ENCODE measurements around the gene PPARA.

The PPARA gene

DNA sequence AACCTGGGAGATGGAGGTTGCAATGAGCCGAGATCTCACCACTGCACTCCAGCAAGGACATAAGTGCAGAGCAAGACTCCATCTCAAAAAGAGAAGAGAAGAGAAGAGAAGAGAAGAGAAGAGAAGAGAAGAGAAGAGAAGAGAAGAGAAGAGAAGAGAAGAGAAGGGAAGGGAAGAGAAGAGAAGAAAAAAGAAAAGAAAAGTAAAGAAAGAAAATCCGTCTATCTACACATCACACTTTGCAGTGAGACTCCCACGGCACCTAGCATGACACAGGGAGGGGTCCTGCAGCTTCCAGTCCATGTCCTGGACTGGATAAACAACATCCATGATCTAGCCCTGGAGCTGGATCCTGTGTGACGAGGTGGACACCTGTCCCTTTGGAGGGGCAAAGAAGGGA lies 4.0 kb upstream of the PPARA start:
- DNase-seq, result no peak

DNA sequence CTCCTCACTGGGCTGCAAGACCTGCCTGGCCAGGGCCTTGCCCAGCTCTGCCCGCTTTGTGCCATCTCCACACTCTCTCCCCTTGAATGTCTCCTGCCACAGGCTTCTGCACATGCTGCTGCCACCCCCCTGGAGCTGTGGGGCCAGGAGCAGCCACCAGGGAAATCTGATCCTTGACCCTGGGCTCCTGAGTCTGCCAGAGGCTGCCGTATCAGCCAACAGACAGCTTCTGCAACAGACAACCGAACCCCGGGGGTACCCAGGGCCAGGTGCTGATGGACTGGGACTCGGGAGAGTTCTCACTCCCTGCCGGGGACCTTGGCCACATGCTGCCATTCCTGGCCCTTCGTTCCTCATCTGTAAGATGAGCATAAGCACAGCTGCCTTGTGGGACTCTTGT lies 3.3 kb upstream of the PPARA start:
- no peak for DNase-seq

DNA sequence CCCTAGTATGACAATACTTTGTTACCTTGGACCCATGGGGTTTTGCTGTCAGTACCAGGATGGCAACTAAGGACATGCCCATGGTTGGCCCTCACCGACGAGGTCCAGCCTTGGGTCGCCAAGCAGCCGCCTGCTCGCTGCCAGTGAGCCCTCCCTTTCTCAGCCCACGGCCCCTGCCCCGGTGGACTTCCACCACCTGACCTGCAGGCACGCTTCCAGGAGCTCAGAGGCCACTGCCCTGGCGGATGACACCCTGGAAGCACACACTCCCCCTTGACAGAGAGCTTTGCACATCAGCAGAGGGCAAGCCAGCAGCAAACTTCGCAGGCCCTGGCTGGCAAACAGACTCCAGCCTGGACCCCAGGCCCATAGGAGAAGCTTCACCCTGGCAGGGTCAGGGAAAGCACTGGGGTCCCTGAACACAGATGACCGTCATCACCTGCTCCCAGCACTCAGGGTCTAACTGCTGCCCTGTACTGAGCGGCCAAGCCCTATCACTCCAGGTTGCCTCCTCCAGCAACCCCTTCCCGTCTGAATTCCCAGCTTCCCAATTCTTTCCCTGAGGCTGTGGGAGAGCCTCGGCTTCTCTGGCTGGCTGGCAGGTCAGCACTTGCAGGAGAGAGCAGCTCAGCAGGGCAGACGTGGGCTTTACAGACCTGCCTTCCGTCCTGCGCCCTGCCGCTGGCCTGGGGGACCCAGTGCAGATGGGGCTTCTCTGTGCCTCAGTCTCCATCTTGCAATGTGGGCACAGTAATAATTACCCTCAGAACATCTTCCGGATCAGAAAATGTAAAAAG lies 2.7 kb upstream of the PPARA start:
- DNase-seq, result no peak

DNA sequence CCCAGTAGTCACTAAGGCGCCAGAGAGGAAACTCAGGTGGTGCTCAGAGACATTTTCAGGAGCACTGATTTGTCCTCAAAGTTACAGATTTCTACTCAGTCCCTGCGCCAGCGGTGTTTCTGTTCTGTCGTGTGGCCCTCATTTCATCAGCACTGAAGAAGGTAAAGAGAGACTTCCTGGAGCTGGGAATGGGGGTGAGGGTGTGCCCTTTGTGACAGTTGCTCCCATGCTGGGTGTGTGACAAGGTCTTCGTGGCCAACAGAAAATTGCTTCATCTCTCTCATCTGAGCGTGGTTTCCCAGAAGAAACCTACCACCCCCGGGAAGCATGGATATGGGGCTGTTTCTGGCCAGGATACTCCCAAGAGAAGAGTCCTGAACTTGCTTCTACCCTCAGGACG lies 2.0 kb upstream of the PPARA start:
- DNase-seq, result no peak

DNA sequence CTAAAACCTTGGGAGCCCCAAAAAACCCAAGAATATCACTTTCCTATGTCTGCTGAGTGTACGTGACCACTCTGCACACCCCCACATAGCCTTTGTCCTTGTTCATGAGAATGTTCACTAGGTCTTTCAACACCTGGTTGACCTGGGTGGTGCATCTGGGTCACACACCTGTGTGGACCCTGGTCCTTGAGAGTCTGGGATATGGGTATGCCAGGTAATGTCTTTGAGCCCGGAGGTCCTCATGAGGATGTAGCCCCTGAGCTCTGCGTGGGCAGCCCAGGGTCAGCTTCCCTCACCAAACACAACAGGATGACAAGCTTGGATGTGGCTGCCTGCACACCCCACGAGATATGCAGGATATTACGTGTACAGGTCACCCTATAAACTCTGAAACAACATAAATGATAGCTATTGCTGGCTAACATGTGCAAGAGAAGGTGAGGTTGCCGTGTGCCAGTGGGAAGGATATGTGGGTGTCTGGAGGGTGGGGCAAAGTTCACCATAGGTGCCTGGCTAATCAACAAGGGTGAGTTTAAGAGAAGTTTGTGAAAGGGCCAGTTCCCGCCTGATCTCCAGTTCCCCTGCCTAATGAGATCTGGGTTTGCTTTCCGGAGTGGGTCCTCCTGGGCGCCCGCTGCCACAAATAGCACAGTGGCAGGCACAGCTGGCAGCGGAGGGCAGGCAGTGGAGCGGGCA lies 1.4 kb upstream of the PPARA start:
- DNase-seq, result no peak

DNA sequence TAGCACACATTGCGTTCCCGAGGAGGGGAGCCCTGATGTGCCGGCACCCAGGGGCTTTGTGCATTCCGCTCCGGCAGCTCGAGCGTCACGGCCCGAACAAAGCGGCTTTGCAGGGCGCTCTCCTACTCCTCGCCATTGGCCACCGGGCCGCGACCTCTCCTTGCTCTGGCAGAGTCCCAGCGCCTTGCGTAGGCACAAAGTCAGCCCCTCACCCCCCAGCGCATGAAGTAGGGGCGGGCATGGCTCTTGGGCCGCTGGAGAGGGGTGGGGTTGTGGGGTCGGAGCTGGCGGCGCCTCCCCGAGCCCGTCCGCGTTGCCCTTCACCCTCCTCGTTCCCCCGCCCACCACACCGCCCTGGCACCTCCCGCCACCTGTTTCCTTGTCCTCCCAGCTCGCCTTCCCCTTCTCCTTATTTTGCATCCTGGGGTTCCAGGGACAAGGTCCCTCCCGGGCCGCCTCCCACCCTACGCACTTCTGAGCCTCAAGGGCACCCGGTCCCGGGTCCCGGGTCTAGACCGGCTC lies 753 bp upstream of the PPARA start:
- DNase-seq, result no peak

DNA sequence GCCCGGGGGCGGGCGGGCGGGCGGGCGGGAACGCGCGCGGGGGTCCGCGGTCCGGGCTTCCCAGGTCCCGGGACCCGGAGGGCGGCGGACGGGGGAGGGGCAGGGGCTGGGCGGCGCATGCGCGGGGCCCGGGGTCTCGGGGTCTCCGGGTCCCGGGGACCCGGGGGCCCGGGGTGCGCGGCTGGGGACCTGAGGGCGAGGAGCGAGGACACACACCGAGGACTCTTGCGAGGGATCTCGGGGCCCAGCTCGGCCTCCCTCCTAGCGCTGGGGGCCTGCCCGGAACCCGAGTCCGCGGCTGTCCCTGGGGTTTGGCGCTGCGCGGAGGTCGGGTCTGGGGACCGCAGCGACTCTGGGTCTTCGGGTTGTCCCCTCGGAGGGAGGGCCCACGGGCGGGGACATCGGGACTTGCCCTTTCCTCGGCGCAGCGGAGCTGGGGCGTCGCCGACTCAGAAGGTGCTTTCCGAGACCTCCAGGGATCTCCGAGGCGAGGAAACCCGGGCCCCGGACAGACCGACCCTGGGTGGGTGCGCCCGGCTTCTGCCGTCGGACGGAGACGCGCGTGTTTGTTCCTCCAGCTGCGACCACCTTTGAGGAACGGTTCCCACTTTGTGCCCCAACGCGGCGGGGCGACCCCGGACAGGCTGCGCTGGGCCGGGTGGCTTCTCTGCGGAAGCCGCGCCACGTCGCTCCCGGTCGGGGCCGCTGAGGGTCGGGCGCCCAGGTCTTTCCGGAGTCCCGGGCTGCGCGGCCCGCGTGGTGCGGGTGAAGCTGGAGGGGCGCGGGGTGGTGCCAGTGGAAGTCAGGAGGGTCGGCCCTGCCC lies 540 bp downstream of the PPARA start:
- DNase-seq, result no peak

DNA sequence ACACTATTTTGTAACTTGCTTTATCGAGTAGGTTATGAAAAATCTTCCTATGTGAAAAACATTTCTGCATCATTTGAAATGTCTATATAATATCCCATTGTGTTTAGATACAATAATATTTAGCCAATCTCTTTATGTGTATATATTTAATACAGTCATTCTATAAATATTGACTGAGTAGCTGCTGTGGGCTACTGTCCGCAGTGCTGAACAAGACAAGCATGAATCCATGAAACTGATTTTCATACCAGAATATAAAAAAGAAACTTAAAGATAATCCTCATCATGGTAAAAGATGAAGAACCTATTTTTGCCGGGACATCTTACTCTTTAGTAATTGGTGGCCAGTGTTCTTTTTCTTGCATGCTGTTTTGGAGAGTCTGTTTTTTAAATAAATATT lies 3.6 kb downstream of the PPARA start:
- DNase-seq, result no peak

DNA sequence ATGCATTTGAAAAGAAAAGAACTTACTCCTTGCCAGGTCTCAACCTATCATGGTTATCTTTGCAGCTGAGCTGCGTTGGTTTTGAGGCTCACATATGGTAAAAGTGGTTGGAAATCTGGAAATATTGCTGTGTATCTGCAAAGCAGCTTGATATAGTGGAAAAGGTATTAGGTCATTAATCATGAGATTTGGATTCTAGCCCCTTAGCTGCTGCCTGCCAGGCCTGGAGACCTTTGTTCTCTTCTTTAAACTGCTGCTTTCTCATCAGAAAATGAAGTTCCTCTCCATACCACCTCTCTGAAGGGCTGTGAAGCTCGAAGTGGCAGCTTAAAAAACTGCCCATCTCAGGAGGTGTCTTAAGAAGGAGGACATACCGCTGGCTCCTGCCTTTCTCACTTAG lies 5.7 kb downstream of the PPARA start:
- DNase-seq, result no peak

DNA sequence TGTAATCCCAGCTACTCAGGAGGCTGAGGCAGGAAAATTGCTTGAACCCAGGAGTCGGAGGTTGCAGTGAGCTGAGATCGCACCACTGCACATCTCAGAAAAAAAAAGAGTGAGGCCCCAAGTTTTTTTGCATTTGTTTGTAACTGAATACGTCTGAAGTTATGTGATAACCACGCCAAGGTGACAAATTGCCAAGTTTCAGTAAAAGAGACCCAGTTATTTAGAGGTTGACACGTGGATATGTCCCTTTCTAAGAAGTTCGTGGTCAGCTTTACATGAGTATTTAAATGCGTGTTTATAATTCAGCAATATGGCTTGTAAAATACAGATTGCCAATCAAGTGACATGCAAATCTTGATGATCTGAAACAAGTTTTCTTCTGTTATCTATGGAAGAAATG lies 8.0 kb downstream of the PPARA start:
- no peak for DNase-seq

DNA sequence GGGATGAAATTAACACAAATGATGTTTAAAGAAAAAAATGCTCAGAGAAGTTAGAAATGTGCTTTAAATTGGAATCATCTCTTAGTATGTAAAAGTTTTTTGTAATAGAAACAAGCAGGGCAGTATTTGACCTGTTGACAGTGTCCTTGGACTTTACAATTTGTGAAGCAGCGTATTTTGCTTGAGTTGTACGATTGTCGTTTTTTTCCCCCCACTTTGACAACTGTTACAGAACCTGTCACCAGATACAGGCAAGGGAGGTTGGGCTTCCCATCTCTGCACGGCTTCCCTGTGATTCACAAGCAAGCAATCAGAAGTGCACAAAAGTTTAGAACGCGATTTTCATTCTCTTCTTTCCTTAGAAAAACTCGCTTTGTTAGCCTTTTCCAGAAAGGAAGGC lies 8.9 kb downstream of the PPARA start:
- DNase-seq, result no peak

DNA sequence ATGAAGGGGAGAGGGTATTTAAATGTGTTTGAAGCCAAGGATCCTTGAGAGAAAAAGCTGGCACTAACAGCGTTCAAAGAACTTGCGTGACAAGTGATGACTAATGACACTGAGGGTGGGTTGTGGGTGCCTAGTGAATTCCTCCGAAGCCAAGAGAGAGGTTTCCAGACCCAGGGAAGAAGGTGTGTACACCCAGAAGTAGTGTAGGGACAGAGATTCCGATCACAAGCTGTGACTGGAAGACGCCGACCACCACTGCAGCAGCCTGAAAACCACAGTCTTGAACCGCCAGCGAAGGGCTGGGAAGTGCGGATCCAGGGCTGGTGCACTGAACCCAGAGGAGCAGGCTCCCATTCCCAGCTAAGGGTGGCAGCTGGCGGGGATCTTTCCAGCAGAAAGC lies 9.5 kb downstream of the PPARA start:
- DNase-seq, result no peak

DNA sequence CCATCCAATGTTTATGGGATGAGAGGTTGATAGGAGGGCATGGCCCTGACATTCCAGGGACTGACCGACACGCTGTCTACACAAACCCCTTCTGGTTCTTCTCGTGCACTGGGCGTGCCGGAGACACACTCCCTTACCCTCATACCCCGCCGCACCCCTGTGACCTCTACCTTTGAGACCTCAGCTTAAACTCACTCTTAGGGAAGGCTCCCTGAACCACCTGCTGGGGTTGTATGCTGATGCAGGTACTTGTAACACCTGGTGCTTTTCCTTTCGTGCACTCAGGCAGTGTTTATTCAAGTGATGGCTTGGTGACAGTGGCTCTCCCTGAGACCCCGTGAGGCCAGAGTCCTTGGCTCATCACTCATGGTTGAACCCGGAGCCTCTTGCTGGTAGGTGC lies 12.0 kb downstream of the PPARA start:
- DNase-seq, result no peak

DNA sequence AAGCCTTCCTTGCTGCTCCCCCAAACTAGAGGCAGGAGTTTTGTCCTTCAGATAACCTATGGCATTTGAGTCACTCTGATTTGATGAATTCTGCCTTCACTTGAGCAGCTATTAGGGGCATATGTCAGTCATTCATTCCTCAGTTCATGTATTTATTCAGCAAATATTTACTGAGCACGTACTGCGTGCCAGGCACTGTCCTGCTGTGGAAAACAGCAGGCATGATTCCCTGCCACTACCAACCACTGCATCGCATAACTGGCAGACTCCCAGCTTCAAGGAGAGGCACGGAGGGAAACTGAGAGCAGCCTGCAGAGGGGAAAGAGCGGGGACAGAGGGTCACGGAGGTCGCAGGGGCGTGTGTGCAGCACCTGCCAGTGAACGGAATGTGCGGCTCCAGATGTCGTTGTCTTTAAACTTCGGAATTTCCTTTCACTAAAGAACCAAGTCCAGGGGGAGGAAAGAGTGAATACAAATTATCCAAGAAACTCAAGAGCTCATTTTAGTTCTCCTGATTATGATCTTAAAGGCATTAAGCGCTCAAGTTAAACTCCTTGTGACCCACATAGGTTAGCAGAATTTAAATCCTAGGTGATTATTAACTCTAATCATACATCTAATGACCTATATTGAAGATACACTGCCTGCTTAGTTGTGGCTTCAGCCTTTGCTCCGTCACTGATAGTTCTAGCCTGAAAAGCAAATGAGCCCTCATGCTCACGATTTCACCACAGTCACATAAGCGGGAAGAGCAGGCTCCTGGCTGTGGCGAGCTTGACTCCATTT lies 12.6 kb downstream of the PPARA start:
- DNase-seq, result no peak

DNA sequence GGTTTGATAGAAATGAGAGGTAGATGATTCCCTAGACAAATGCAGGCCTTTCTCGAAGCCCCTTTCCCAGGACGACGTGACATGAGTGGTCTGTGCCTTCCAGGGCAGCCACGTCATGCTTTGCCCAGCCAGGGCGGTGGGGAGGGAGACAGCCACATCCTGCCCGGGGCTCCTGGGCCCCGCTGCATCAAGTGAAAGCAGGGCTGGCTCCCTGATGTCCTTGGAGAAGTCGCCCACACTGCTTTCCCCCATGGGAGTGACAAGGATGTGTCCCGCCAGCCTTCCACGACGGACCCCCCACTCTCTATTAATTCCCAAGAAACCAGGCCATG lies 13.2 kb downstream of the PPARA start:
- no peak for DNase-seq

DNA sequence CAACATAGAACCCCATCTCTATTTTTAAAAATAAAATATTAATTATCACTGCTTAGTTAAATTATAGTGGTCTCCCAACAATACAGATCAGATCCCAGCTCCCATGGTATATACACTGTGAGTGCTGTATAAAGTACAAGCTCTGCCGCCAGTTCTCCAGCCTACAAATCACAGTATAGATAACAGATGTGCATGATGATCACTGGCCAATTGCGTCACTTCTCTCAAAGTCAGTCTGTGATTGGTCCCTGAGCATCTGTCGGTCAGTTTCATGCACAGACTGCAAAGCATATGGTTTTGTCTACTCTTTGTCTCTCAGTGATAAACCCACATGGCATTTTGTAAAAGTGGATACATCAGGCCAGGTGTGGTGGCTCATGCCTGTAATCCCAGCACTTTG lies 15.7 kb downstream of the PPARA start:
- DNase-seq, result no peak

DNA sequence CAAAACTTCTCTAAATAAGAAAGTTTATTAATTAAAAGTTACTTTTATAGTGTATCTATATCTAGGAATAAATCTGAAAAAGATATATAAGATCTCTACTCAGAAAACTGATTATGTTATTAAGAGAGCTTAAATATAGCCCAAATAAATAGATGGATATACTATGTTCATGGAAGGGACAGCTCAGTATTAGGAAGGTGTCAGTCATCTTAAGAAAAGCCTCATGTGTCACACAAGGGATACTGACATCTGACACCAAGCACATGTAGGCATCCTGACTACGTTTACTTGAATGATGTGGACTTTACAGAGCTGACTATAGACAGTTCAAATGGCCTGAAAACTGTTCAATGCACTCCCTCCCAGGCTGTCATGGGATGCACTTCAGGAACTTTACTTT lies 19.3 kb downstream of the PPARA start:
- DNase-seq, result no peak

DNA sequence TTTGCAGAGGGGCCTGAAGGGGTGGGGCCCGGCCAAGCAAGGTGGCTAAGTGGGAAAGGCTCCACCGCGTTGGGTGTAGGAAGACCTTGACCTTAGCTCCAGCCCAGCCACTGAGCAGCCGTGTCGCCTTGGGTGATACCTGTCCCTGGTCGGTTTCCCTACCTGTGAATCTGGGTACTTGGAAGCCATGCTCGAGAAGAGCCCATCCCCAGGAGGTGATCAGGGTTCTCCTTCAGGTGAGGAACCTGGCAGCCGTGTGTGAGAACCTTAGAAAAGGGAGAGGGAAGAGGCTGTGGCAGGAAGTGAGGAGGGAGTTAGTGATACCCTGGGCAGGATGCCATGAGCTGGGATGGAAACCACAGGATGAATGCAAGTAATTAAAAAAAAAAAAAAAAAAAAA lies 21.6 kb downstream of the PPARA start:
- DNase-seq, result peak; percentile 86

DNA sequence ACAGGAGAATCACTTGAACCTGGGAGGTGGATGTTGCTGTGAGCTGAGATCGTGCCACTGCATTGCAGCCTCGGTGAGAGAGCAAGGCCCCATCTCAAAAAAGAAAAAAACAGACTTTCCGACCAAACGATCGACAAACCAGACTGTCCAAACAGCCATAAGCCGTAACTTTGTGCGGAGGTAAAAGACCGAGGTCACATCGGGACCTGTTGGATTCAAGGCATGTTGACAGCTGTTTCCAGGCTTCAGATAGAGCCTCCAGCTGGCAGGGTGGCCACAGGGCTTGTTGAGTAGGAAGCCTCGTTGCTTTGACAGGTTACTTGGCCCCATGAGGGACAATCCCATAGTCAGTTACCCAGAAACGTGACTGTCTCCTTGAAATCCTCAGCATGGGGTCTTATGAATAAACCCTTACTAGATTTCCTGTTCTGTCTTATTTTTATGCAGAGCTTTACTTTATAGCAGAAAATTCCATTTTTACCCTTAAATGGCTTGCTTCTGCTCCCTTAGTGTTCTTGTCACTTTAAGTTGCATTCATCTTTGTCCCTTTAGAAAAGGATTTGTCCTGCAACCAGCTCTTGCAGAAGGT lies 22.3 kb downstream of the PPARA start:
- no peak for DNase-seq

DNA sequence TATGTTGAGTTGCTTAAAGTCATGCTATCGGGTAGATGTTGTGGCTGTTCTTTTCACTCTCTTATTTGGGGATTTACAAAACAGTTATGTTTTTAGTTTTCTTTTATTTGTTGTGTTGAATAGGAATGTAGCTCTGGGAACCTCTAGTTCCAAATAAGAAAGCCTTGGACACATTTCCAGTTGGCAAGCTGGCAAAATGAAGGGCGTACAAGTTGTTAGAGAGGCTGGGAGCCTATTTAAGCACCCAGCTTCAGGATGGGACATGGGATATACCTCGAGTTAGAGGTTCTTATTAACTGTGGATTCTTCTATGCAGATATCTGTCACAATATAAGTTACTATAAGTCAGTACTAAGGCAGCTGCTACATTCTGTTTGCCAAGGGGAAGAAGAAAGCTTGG lies 22.8 kb downstream of the PPARA start:
- no peak for DNase-seq

DNA sequence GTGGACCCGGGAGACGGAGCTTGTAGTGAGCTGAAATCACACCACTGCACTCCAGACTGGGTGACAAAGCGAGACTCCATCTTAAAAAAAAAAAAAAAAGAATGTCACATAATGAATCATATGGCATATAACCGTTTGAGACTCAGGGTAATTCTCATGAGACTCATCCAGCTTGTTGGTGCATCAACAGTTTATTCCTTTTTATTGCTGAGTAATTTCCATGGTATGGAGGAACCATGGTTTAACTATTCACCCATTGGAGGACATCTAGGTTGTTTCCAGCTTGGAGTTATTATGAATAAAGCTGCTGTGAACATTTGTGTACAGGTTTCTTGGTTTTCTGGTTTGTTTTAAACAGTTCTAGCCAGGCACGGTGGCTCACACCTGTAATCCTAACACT lies 25.3 kb downstream of the PPARA start:
- peak; percentile 76 for DNase-seq

DNA sequence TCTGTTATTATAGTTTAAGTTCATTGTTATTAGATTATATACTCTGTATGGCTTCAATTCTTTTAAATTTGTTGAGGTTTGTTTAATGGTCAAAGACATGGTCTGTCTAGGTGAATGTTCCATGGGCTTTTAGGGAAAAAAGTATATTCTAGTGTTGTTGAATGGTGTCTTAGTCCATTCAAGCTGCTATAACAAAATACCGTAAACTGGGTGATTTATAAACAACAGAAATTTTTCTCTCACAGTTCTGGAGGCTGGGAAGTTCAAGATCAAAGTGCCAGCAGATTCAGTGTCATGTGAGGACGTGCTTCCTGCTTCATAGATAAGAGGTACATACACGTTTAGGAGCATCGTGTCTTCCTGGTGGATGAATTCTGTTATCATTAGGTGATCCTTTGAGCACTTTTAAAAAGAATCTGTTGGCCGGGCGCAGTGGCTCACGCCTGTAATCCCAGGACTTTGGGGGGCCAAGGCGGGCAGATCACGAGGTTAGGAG lies 26.2 kb downstream of the PPARA start:
- DNase-seq, result no peak

All from EL (cell line).